Measurements from ENCODE around the gene MAFB.

Gene MAFB

GRCh38 chr20:40715491-40715890 lies 26.5 kb upstream of the MAFB start:
- H3K36me3 Mint-ChIP-seq (ENCODE audit: insufficient read depth) = no peaks in the 10 kb centered on the region
- no peak overlapping the region for H3K27ac Mint-ChIP-seq (ENCODE audit: low read depth)
- DNase-seq (ENCODE audit: low spot score in 2 of 2) = no peak
- H3K27me3 Mint-ChIP-seq = peaks cover 43% of the 10 kb centered on the region
- no peaks in the 10 kb centered on the region for H3K9me3 Mint-ChIP-seq
- no peak for ATAC-seq (replicated peaks; ENCODE audit: extremely low read depth, poor library complexity, severe bottlenecking)
- no peaks in the 10 kb centered on the region for H3K4me1 Mint-ChIP-seq
- no peak overlapping the region for H3K4me3 Mint-ChIP-seq

GRCh38 chr20:40714916-40715315 lies 25.9 kb upstream of the MAFB start:
- Mint-ChIP-seq H3K36me3 (ENCODE audit: insufficient read depth) (no peaks in the 10 kb centered on the region), H3K4me1 (no peaks in the 10 kb centered on the region), H3K27me3 (peaks cover 43% of the 10 kb centered on the region), H3K9me3 (no peaks in the 10 kb centered on the region), H3K27ac (ENCODE audit: low read depth) (no peak overlapping the region), H3K4me3 (no peak overlapping the region)
- ATAC-seq (replicated peaks; ENCODE audit: extremely low read depth, poor library complexity, severe bottlenecking) = no peak
- no peak for DNase-seq (ENCODE audit: low spot score in 2 of 2)

DNA sequence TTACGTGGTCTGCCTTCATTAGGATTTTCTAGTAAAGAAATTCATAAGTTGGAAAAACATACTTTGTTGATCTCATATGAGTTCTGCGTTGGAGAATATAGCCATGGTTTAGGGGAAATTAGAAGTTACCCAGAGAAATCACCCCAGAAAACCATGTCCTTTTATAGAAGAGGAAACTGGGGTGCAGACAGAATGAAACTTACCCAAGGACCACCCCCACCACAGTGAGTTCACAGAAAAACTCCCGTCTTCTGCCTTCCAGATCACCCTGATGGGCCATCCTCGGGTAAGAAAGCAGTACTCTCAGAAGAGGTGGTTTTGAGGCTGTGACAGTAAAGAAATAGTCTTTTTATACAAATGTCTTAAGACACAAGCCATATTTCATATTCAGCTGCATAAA lies 25.1 kb upstream of the MAFB start:
- H3K9me3 Mint-ChIP-seq = no peaks in the 10 kb centered on the region
- H3K27me3 Mint-ChIP-seq = peaks cover 43% of the 10 kb centered on the region
- DNase-seq (ENCODE audit: low spot score in 2 of 2) = no peak
- no peak overlapping the region for H3K4me3 Mint-ChIP-seq
- H3K36me3 Mint-ChIP-seq (ENCODE audit: insufficient read depth) = no peaks in the 10 kb centered on the region
- no peak overlapping the region for H3K27ac Mint-ChIP-seq (ENCODE audit: low read depth)
- no peak for ATAC-seq (replicated peaks; ENCODE audit: extremely low read depth, poor library complexity, severe bottlenecking)
- H3K4me1 Mint-ChIP-seq = no peaks in the 10 kb centered on the region

GRCh38 chr20:40713508-40713907 lies 24.5 kb upstream of the MAFB start:
- Mint-ChIP-seq H3K27me3 (peaks cover 37% of the 10 kb centered on the region), H3K9me3 (no peaks in the 10 kb centered on the region), H3K27ac (ENCODE audit: low read depth) (no peak overlapping the region), H3K4me1 (no peaks in the 10 kb centered on the region), H3K36me3 (ENCODE audit: insufficient read depth) (no peaks in the 10 kb centered on the region), H3K4me3 (no peak overlapping the region)
- DNase-seq (ENCODE audit: low spot score in 2 of 2) = no peak
- ATAC-seq (replicated peaks; ENCODE audit: extremely low read depth, poor library complexity, severe bottlenecking) = no peak

GRCh38 chr20:40711079-40711478 lies 22.0 kb upstream of the MAFB start:
- Mint-ChIP-seq H3K27me3 (peaks cover 23% of the 10 kb centered on the region), H3K4me3 (no peak overlapping the region), H3K36me3 (ENCODE audit: insufficient read depth) (no peaks in the 10 kb centered on the region), H3K4me1 (no peaks in the 10 kb centered on the region), H3K9me3 (no peaks in the 10 kb centered on the region), H3K27ac (ENCODE audit: low read depth) (no peak overlapping the region)
- DNase-seq (ENCODE audit: low spot score in 2 of 2) = no peak
- ATAC-seq (replicated peaks; ENCODE audit: extremely low read depth, poor library complexity, severe bottlenecking) = no peak

DNA sequence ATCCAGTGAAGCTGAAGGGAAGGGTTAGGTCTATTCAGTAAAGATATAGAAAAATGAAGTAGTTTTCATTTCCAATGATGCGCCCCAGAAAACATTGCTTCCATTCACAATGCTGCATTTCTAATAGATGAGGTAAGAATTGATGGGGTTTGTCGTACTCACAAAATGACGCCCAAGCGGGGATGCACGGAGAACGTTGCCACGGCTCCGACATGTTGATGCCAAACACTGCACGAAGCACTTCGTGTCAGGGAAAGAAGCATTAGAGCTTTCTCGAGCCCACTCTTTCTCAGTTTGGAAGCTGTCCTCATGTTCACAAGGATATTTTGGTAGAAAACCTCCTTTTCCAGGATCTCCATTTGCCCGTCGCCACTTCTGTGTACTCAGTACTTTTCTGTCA lies 21.6 kb upstream of the MAFB start:
- ATAC-seq (replicated peaks; ENCODE audit: extremely low read depth, poor library complexity, severe bottlenecking) = no peak
- no peak for DNase-seq (ENCODE audit: low spot score in 2 of 2)
- Mint-ChIP-seq H3K27ac (ENCODE audit: low read depth) (no peak overlapping the region), H3K36me3 (ENCODE audit: insufficient read depth) (no peaks in the 10 kb centered on the region), H3K4me3 (no peak overlapping the region), H3K9me3 (no peaks in the 10 kb centered on the region), H3K4me1 (no peaks in the 10 kb centered on the region), H3K27me3 (peaks cover 23% of the 10 kb centered on the region)

DNA sequence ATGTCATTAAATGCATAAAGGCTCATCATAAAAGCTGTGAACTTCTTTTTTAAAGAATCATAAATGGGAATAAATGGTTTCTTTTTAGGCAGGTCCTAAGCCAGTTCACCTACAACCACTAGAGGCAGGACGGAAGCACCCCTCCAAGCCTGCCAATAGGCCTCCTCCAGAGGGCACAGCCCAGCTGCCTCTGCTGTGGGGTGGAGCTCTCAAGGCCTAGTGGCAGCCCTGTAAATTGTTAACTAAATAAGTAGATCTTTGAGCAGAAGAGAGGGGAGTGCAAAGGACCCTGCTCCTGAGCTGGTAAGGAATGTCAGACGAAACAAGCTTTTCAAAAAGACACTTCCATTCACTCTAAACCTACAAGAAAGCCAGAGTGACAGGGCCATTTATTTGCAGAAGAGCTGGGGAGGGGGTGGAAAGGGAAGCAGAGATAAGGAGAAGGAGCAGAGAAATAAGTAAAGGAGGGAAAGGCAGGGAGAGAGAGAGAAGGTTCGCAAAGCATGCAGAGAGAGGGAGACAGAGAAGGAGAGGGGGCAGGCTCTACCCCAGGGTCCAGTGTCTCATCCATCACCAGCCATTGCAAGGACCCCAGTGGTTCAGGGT lies 18.0 kb upstream of the MAFB start:
- no peak for DNase-seq (ENCODE audit: low spot score in 2 of 2)
- no peak overlapping the region for H3K27ac Mint-ChIP-seq (ENCODE audit: low read depth)
- peaks cover 18% of the 10 kb centered on the region for H3K27me3 Mint-ChIP-seq
- no peaks in the 10 kb centered on the region for H3K4me1 Mint-ChIP-seq
- no peak overlapping the region for H3K4me3 Mint-ChIP-seq
- ATAC-seq (replicated peaks; ENCODE audit: extremely low read depth, poor library complexity, severe bottlenecking) = peak; percentile 46
- no peaks in the 10 kb centered on the region for H3K36me3 Mint-ChIP-seq (ENCODE audit: insufficient read depth)
- no peaks in the 10 kb centered on the region for H3K9me3 Mint-ChIP-seq

GRCh38 chr20:40705413-40705812 lies 16.4 kb upstream of the MAFB start:
- Mint-ChIP-seq H3K4me1 (no peaks in the 10 kb centered on the region), H3K27ac (ENCODE audit: low read depth) (no peak overlapping the region), H3K4me3 (no peak overlapping the region), H3K36me3 (ENCODE audit: insufficient read depth) (no peaks in the 10 kb centered on the region), H3K27me3 (peaks cover 22% of the 10 kb centered on the region), H3K9me3 (no peaks in the 10 kb centered on the region)
- DNase-seq (ENCODE audit: low spot score in 2 of 2) (no peak), ATAC-seq (replicated peaks; ENCODE audit: extremely low read depth, poor library complexity, severe bottlenecking) (no peak)

GRCh38 chr20:40704828-40705227 lies 15.8 kb upstream of the MAFB start:
- H3K4me3 Mint-ChIP-seq = no peak overlapping the region
- H3K27me3 Mint-ChIP-seq = peaks cover 28% of the 10 kb centered on the region

DNA sequence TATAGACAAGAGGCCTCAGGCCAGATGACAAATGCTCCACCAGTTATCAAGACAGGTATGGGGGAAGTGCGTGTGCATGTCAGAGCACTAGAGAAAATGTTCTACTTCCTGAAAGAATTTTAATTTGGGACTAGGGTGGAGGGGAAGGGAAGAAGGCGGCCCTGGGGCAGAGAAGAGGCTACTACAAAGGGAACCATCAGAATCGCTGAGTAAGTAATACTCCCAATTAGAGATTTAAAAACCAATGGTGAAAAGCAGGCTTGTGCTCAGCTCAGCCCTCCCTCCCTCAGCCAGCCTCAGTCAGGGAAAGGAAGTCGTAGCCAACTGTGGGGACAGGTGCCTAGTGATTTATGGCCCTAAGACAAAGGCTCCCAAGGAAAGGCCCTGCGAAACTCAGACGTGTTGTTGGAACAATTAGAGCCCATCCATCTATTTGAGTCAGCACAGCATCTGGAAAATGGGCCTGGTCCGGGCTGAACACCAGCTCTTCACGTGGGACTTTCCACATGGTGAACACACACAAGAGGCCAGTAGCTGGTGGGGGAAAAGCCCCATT lies 15.0 kb upstream of the MAFB start:
- H3K4me3 Mint-ChIP-seq = no peak overlapping the region
- H3K36me3 Mint-ChIP-seq (ENCODE audit: insufficient read depth) = no peaks in the 10 kb centered on the region
- H3K4me1 Mint-ChIP-seq = no peaks in the 10 kb centered on the region

More at GRCh38 chr20:40704828-40705227, 15.8 kb upstream of the MAFB start:
- DNase-seq (ENCODE audit: low spot score in 2 of 2) (no peak), ATAC-seq (replicated peaks; ENCODE audit: extremely low read depth, poor library complexity, severe bottlenecking) (no peak)
- no peaks in the 10 kb centered on the region for H3K36me3 Mint-ChIP-seq (ENCODE audit: insufficient read depth)
- no peaks in the 10 kb centered on the region for H3K4me1 Mint-ChIP-seq
- no peak overlapping the region for H3K27ac Mint-ChIP-seq (ENCODE audit: low read depth)
- H3K9me3 Mint-ChIP-seq = no peaks in the 10 kb centered on the region

DNA sequence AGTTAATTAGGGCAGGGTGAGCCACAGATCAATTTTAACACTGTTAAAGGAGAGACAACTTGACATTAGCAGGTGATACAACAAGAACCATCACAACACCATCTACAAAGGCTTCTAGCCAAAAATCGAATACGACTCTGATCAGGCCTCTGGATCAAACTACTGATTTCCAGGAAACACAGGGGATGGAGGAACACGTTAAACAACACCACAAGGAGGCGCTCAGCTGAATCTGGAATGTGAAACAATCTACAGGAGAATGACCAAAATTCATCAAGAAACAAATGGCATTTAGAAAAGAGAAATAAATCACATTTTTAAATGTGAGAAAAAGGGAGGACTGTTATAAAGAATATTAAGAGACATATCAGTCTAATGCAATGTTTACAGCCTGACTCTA lies 13.5 kb upstream of the MAFB start:
- DNase-seq (ENCODE audit: low spot score in 2 of 2) (no peak), ATAC-seq (replicated peaks; ENCODE audit: extremely low read depth, poor library complexity, severe bottlenecking) (no peak)
- no peak overlapping the region for H3K4me3 Mint-ChIP-seq
- no peaks in the 10 kb centered on the region for H3K9me3 Mint-ChIP-seq
- H3K27ac Mint-ChIP-seq (ENCODE audit: low read depth) = no peak overlapping the region
- no peaks in the 10 kb centered on the region for H3K4me1 Mint-ChIP-seq
- H3K36me3 Mint-ChIP-seq (ENCODE audit: insufficient read depth) = no peaks in the 10 kb centered on the region
- peaks cover 37% of the 10 kb centered on the region for H3K27me3 Mint-ChIP-seq

More for the DNA sequence above, 15.0 kb upstream of the MAFB start:
- Mint-ChIP-seq H3K9me3 (no peaks in the 10 kb centered on the region), H3K27ac (ENCODE audit: low read depth) (no peak overlapping the region), H3K27me3 (peaks cover 29% of the 10 kb centered on the region)
- DNase-seq (ENCODE audit: low spot score in 2 of 2) (no peak), ATAC-seq (replicated peaks; ENCODE audit: extremely low read depth, poor library complexity, severe bottlenecking) (no peak)

DNA sequence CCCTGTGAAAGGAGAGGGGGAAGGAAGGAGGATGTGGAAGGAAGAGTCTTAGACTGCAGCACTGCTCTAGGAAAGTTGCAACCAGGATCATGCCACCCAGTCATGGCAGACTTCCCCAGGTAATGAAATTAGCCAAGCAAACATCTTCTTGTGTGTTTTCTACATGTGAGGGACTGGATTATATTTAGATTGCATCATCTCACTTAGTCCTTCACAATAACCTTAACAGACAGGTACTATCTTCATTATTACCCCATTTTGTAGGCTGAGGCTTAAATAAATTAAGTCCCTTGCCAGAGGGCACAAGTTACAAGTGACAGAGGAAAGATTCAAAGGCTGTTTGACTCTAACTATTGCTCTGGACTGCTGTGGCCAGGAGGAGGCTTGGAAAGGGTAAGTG lies 9.7 kb upstream of the MAFB start:
- peaks cover 70% of the 10 kb centered on the region for H3K27me3 Mint-ChIP-seq
- H3K4me1 Mint-ChIP-seq = no peaks in the 10 kb centered on the region
- H3K27ac Mint-ChIP-seq (ENCODE audit: low read depth) = no peak overlapping the region
- ATAC-seq (replicated peaks; ENCODE audit: extremely low read depth, poor library complexity, severe bottlenecking) (no peak), DNase-seq (ENCODE audit: low spot score in 2 of 2) (no peak)
- no peaks in the 10 kb centered on the region for H3K9me3 Mint-ChIP-seq
- no peaks in the 10 kb centered on the region for H3K36me3 Mint-ChIP-seq (ENCODE audit: insufficient read depth)
- H3K4me3 Mint-ChIP-seq = no peak overlapping the region

DNA sequence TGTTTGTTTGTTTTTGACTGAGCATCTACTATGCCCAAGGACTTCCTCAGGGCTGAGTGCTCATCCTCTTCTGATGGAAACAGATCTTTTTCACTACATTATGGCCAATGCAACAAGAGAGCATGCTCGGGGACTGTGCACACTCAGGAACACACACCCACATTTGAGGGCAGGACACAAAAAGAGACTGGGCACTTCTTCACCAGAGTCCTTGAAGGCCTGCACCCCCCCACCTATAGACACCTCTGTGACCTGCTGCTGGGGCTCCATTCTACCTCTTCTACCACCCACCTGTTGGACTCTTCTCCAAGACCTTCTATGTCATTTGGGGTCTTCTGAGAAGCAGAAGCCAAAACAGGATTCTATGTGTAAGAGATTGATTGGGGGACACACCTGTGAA lies 9.2 kb upstream of the MAFB start:
- no peaks in the 10 kb centered on the region for H3K4me1 Mint-ChIP-seq
- DNase-seq (ENCODE audit: low spot score in 2 of 2) = no peak
- H3K9me3 Mint-ChIP-seq = no peaks in the 10 kb centered on the region
- peaks cover 70% of the 10 kb centered on the region for H3K27me3 Mint-ChIP-seq
- no peak overlapping the region for H3K4me3 Mint-ChIP-seq
- no peaks in the 10 kb centered on the region for H3K36me3 Mint-ChIP-seq (ENCODE audit: insufficient read depth)
- no peak for ATAC-seq (replicated peaks; ENCODE audit: extremely low read depth, poor library complexity, severe bottlenecking)
- H3K27ac Mint-ChIP-seq (ENCODE audit: low read depth) = no peak overlapping the region

Measured in central memory CD8-positive, alpha-beta T cell (primary cell).